Fibroblast of lung (primary cell): ENCODE data around the gene POGLUT2. TPM values are rescaled to one million over a fixed set of nuclear protein-coding genes. Genes with fewer than 3 reads are reported as not detected.

Experiments used
- DNase-seq, 2 donors: peaks; one replicate each; pipeline versions ENCODE4 v3.0.0 to v3.0.0-alpha.2; 2010; ENCODE audit warnings: low read depth in 2 of 2
- H2AFZ ChIP-seq: 2 replicates; pipeline ENCODE4 v1.5.1; 2012; ENCODE audit warnings: low read length, control low read depth, inconsistent platforms
- H3K27ac ChIP-seq: 2 replicates; pipeline ENCODE4 v1.5.1; 2011; ENCODE audit warnings: low read length, control low read depth; ENCODE audit not compliant: insufficient read depth
- H3K27me3 ChIP-seq: 2 replicates; pipeline ENCODE4 v1.5.1; 2011; ENCODE audit warnings: mild to moderate bottlenecking, low read length; ENCODE audit not compliant: control insufficient read depth, insufficient read depth
- H3K36me3 ChIP-seq: 2 replicates; pipeline ENCODE4 v1.5.1; 2011; ENCODE audit warnings: low read length; ENCODE audit not compliant: control insufficient read depth, insufficient read depth
- H3K4me1 ChIP-seq: 2 replicates; pipeline ENCODE4 v1.5.1; 2011; ENCODE audit warnings: low read length; ENCODE audit not compliant: control insufficient read depth, insufficient read depth; ENCODE audit errors: extremely low read depth
- H3K4me2 ChIP-seq: 2 replicates; pipeline ENCODE4 v1.5.1; 2011; ENCODE audit warnings: low read length, control low read depth; ENCODE audit not compliant: insufficient read depth; ENCODE audit errors: extremely low read depth
- H3K4me3 ChIP-seq, 4 experiments: fragments of 200-600 bp in 1 of 4; sonication (generic) in 1 of 4; replicated peaks in 1 of 4; 2 replicates each; pipeline ENCODE4 v1.5.1; 2011 to 2016; ENCODE audit warnings: low read length in 4 of 4, low read depth in 3 of 4, mild to moderate bottlenecking in 3 of 4, control low read depth in 2 of 4, inconsistent platforms in 1 of 4, mixed read lengths in 1 of 4; ENCODE audit not compliant: insufficient read depth in 1 of 4; ENCODE audit errors: control extremely low read depth in 1 of 4
- H3K79me2 ChIP-seq: 2 replicates; pipeline ENCODE4 v1.5.1; 2012; ENCODE audit warnings: mild to moderate bottlenecking, low read length, inconsistent platforms; ENCODE audit not compliant: control insufficient read depth, insufficient read depth
- H3K9ac ChIP-seq: 2 replicates; pipeline ENCODE4 v1.5.1; 2011; ENCODE audit warnings: mild to moderate bottlenecking, low read length, control low read depth; ENCODE audit not compliant: insufficient read depth
- H3K9me3 ChIP-seq: 2 replicates; pipeline ENCODE4 v1.5.1; 2012; ENCODE audit warnings: low read depth, low read length; ENCODE audit not compliant: control insufficient read depth, insufficient read depth
- H4K20me1 ChIP-seq: 2 replicates; pipeline ENCODE4 v1.5.1; 2011; ENCODE audit warnings: low read length; ENCODE audit not compliant: control insufficient read depth, insufficient read depth; ENCODE audit errors: extremely low read depth
- EZH2 ChIP-seq: IDR thresholded peaks from 2 replicates; pipeline ENCODE4 v1.5.1; 2012; ENCODE audit warnings: low read length, control low read depth, mild to moderate bottlenecking; ENCODE audit errors: missing control alignments
- polyA plus RNA-seq, 2 donors: library from polyadenylated mRNA; depleted of rRNA in 1 of 2; stranded (reverse) in 1 of 2; unstranded in 1 of 2; fragments of >200 nt; gene quantifications; 2 replicates each; pipeline ENCODE4 v1.2.1, GENCODE V29; 2011 to 2012; ENCODE audit warnings: missing spikeins in 1 of 2
- total RNA-seq: library from RNA; depleted of rRNA; stranded (reverse); fragments of >200 nt; gene quantifications from 2 replicates; pipeline ENCODE4 v1.2.1, GENCODE V29; 2014
- TF ChIP-seq, protein P1 (sequence below), 2 donors: IDR thresholded peaks in 1 of 2; conservative IDR thresholded peaks in 1 of 2; 1 replicate in 1 of 2; 2 replicates in 1 of 2; pipeline ENCODE4 v1.5.1; 2011 to 2012; ENCODE audit warnings: low read length in 2 of 2, control low read depth in 1 of 2, inconsistent platforms in 1 of 2, low read depth in 1 of 2, mild to moderate bottlenecking in 1 of 2

Gene POGLUT2
- total and polyA plus RNA-seq, 2 donors (not counting 1 experiment from before 2014, with no cell fraction given), result 11.7 to 18.1 TPM

DNA sequence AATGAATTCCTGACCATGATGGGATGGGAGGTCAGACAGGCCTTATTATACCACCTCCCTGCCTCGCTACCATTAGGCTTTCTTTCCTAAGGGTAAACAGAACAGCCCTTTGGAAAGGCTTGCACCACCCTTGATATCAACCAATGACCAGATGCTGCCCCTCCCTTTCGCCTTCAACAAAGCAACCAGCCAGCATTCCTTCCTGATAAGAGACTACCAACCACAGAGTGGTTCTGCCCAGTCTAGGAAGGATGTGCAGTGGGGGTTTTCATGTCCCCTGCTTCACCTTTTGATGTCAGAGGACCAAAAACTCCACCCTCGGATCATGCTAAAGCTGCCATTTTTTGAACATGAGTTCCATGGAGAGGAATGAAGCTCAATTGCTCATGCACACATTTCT is 46.9 kb downstream of the POGLUT2 start:
- H3K9ac ChIP-seq, result no peak overlapping the region

DNA sequence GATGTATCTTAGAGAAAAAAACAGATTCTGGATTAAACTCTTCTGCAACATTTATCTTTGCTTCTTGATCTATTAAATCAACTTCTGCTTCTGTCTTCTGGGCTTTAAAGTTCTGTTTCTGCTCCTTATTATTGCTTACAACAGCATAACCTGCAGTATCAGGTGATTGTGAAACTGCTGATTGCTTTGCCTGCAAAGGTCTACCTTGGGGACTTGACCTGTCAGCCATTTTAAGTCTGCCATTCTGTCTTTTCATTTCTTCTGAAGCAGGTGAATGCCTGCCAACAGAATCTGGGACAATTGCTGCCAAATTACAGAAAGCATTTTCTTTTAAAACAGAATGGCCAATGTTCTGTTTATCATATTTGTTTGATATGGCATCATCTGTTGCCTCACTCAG is 56.3 kb downstream of the POGLUT2 start:
- H3K9me3 ChIP-seq, result no peaks in the 10 kb centered on the region
- H3K4me3 ChIP-seq, result no peak overlapping the region
- no peaks in the 10 kb centered on the region for H3K79me2 ChIP-seq
- no peaks in the 10 kb centered on the region for H4K20me1 ChIP-seq
- H3K27ac ChIP-seq, result no peak overlapping the region
- no peak overlapping the region for H3K9ac ChIP-seq
- H3K4me2 ChIP-seq, result no peak overlapping the region
- no peaks in the 10 kb centered on the region for H3K36me3 ChIP-seq
- no peaks in the 10 kb centered on the region for H3K4me1 ChIP-seq
- no peak overlapping the region for H2AFZ ChIP-seq
- H3K27me3 ChIP-seq, result peaks cover 11% of the 10 kb centered on the region
- TF ChIP-seq, protein P1, sequence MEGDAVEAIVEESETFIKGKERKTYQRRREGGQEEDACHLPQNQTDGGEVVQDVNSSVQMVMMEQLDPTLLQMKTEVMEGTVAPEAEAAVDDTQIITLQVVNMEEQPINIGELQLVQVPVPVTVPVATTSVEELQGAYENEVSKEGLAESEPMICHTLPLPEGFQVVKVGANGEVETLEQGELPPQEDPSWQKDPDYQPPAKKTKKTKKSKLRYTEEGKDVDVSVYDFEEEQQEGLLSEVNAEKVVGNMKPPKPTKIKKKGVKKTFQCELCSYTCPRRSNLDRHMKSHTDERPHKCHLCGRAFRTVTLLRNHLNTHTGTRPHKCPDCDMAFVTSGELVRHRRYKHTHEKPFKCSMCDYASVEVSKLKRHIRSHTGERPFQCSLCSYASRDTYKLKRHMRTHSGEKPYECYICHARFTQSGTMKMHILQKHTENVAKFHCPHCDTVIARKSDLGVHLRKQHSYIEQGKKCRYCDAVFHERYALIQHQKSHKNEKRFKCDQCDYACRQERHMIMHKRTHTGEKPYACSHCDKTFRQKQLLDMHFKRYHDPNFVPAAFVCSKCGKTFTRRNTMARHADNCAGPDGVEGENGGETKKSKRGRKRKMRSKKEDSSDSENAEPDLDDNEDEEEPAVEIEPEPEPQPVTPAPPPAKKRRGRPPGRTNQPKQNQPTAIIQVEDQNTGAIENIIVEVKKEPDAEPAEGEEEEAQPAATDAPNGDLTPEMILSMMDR (conservative IDR thresholded peaks at IDR 0.05 in 1 of 2, IDR thresholded peaks at IDR 0.05 in 1 of 2; ENCODE audit: low read depth in 1 of 2, low read length in 2 of 2), result no peak
- TF ChIP-seq EZH2, result no peak
- no peak for DNase-seq

More for the DNA sequence above, 46.9 kb downstream of the POGLUT2 start:
- Histone ChIP-seq H3K4me1 (no peaks in the 10 kb centered on the region), H3K4me3 (no peak overlapping the region), H2AFZ (no peak overlapping the region), H4K20me1 (no peaks in the 10 kb centered on the region), H3K79me2 (no peaks in the 10 kb centered on the region), H3K9me3 (no peaks in the 10 kb centered on the region), H3K4me2 (no peak overlapping the region), H3K27me3 (no peaks in the 10 kb centered on the region), H3K27ac (no peak overlapping the region), H3K36me3 (no peaks in the 10 kb centered on the region)
- TF ChIP-seq EZH2, result no peak
- TF ChIP-seq, protein P1 (conservative IDR thresholded peaks at IDR 0.05 in 1 of 2, IDR thresholded peaks at IDR 0.05 in 1 of 2; ENCODE audit: low read depth in 1 of 2, low read length in 2 of 2), result no peak
- no peak for DNase-seq

DNA sequence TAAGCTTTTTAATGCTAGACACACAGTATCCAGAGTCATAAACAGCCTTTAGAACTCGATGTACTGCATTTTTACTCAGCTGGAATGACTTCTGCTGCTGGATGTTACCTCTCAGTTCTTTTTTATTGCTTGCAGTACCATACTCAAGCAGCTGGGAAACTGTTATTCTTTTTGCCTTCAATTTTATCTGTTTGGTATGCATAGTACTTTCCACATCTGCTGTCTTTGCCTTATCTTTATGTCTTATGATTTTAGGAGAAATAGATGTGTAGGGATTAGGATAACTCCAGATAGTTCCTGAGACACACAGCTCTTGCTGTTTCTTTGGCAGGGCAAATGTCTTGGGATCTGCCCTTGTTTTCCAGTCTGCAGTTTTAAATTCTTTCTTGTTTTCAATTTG is 56.7 kb downstream of the POGLUT2 start:
- H3K79me2 ChIP-seq, result no peaks in the 10 kb centered on the region

More for the DNA sequence above, 56.7 kb downstream of the POGLUT2 start:
- Histone ChIP-seq H3K4me1 (no peaks in the 10 kb centered on the region), H3K9ac (no peak overlapping the region), H3K4me2 (no peak overlapping the region), H3K9me3 (no peaks in the 10 kb centered on the region), H3K4me3 (no peak overlapping the region), H2AFZ (no peak overlapping the region), H3K36me3 (no peaks in the 10 kb centered on the region), H3K27me3 (peaks cover 11% of the 10 kb centered on the region), H3K27ac (no peak overlapping the region), H4K20me1 (no peaks in the 10 kb centered on the region)
- TF ChIP-seq EZH2, result no peak
- TF ChIP-seq, protein P1 (conservative IDR thresholded peaks at IDR 0.05 in 1 of 2, IDR thresholded peaks at IDR 0.05 in 1 of 2; ENCODE audit: low read depth in 1 of 2, low read length in 2 of 2), result no peak
- DNase-seq, result no peak

Other genes starting within 250 kb of the POGLUT2 start
- 58.3 and 60.3 TPM in 2 replicates for gene TPP2, start 202.0 kb downstream of the POGLUT2 start, total RNA-seq
- 45.0 and 51.8 TPM in 2 replicates for gene TPP2, start 202.0 kb downstream of the POGLUT2 start, polyA plus RNA-seq
- 0.17 TPM in 1 of 2 replicates, not detected in the other for gene METTL21C, start 103.9 kb downstream of the POGLUT2 start, total RNA-seq
- not detected in 2 replicates for gene METTL21C, start 103.9 kb downstream of the POGLUT2 start, polyA plus RNA-seq
- 11.9 and 14.1 TPM in 2 replicates for gene TEX30, start 25.2 kb downstream of the POGLUT2 start, total RNA-seq
- gene TEX30, start 25.2 kb downstream of the POGLUT2 start, polyA plus RNA-seq, result 12.7 and 21.5 TPM in 2 replicates
- gene BIVM, start 143 bp upstream of the POGLUT2 start, total RNA-seq, result 19.8 and 22.3 TPM in 2 replicates
- gene BIVM, start 143 bp upstream of the POGLUT2 start, polyA plus RNA-seq, result 15.7 and 22.4 TPM in 2 replicates
- gene ERCC5, start 47.1 kb upstream of the POGLUT2 start, total RNA-seq, result 66.0 and 78.9 TPM in 2 replicates
- gene ERCC5, start 47.1 kb upstream of the POGLUT2 start, polyA plus RNA-seq, result 30.0 and 36.6 TPM in 2 replicates